ENCODE results near the gene GPR84. TPM values are rescaled to one million over a fixed set of nuclear protein-coding genes. Genes with fewer than 3 reads are reported as not detected.

Gene GPR84
- under 1 TPM in 7 of 12 donors, not detected in 5; 0.08 to 0.59 (median 0.20) TPM for polyA plus RNA-seq (ENCODE audit: insufficient read length in 12 of 12)
- long read RNA-seq, donor 1: 0 reads
- long read RNA-seq, donor 2: 0 reads
- long read RNA-seq, donor 3: 0 reads
- long read RNA-seq, donor 4: 0 reads
- long read RNA-seq, donor 5: 0 reads
- long read RNA-seq, donor 6: 0 reads
- long read RNA-seq, donor 7: 0 reads
- long read RNA-seq, donor 8: 0 reads
- long read RNA-seq, donor 9: 0 reads
- long read RNA-seq, donor 10: 0 reads
- long read RNA-seq, donor 11, partial matches to known transcripts: 0 of 1 reads
- long read RNA-seq, donor 11, other reads (novel, unspliced or antisense): 0 of 1 reads

- DNase-seq: no peak
Observed at GRCh38 chr12:54364413-54364812, at the start of gene GPR84. Gene GPR84, minus strand, starts transcription at chr12:54364486. Its CDS starts 635 bp downstream, at chr12:54363851.

- DNase-seq: no peak
Observed at GRCh38 chr12:54413284-54414190, 49.3 kb upstream of the GPR84 start.

GRCh38 chr12:54412786-54413185 is 48.5 kb upstream of the GPR84 start:
- DNase-seq: no peak

- no peak for DNase-seq
Observed at GRCh38 chr12:54412348-54412747, 48.1 kb upstream of the GPR84 start.

GRCh38 chr12:54411391-54412241 is 47.3 kb upstream of the GPR84 start:
- DNase-seq: no peak

- DNase-seq: no peak
Observed at GRCh38 chr12:54409267-54409666, 45.0 kb upstream of the GPR84 start.

- DNase-seq: no peak
Observed at GRCh38 chr12:54407183-54407905, 43.1 kb upstream of the GPR84 start.

- DNase-seq: no peak
Observed at GRCh38 chr12:54405573-54405972, 41.3 kb upstream of the GPR84 start.

GRCh38 chr12:54405106-54405505 is 40.8 kb upstream of the GPR84 start:
- no peak for DNase-seq

- DNase-seq: no peak
Observed at GRCh38 chr12:54404061-54405004, 40.0 kb upstream of the GPR84 start.

GRCh38 chr12:54401119-54401518 is 36.8 kb upstream of the GPR84 start:
- no peak for DNase-seq

- peak; percentile 93 for DNase-seq
Observed at GRCh38 chr12:54398995-54399793, 34.9 kb upstream of the GPR84 start.

GRCh38 chr12:54398218-54398617 is 33.9 kb upstream of the GPR84 start:
- DNase-seq: no peak

- no peak for DNase-seq
Observed at GRCh38 chr12:54397157-54397556, 32.9 kb upstream of the GPR84 start.

- DNase-seq: no peak
Observed at GRCh38 chr12:54395545-54395944, 31.3 kb upstream of the GPR84 start.

- DNase-seq: no peak
Observed at GRCh38 chr12:54394986-54395385, 30.7 kb upstream of the GPR84 start.

- DNase-seq: no peak
Observed at GRCh38 chr12:54394281-54394719, 30.0 kb upstream of the GPR84 start.

GRCh38 chr12:54393743-54394142 is 29.5 kb upstream of the GPR84 start:
- no peak for DNase-seq

- DNase-seq: no peak
Observed at GRCh38 chr12:54393207-54393609, 28.9 kb upstream of the GPR84 start.

Measured in muscle of arm (tissue), 14 donors.